NT2/D1 (cell line): ENCODE measurements around the gene GNAQ.

Experiments used
- DNase-seq: peaks from one replicate; pipeline ENCODE4 v3.0.0-alpha.2; 2011; ENCODE audit warnings: low read depth, low spot score
- H3K27me3 ChIP-seq: 2 replicates; pipeline ENCODE4 v1.6.0; 2011; ENCODE audit warnings: mild to moderate bottlenecking; ENCODE audit not compliant: insufficient read length, insufficient read depth
- H3K36me3 ChIP-seq: 2 replicates; pipeline ENCODE4 v1.6.1; 2011; ENCODE audit warnings: mild to moderate bottlenecking, low read length, mixed read lengths; ENCODE audit not compliant: insufficient read depth, insufficient read length
- H3K4me1 ChIP-seq: 2 replicates; pipeline ENCODE4 v1.5.1; 2011; ENCODE audit not compliant: insufficient read depth, insufficient read length
- H3K4me3 ChIP-seq: 2 replicates; pipeline ENCODE4 v1.5.1; 2011; ENCODE audit warnings: low read depth; ENCODE audit not compliant: insufficient read length
- H3K9ac ChIP-seq: 2 replicates; pipeline ENCODE4 v1.6.0; 2011; ENCODE audit warnings: low read depth; ENCODE audit not compliant: insufficient read length
- H3K9me3 ChIP-seq: 2 replicates; pipeline ENCODE4 v1.5.1; 2011; ENCODE audit warnings: mild to moderate bottlenecking, low read length; ENCODE audit not compliant: insufficient read depth
- SUZ12 ChIP-seq: IDR thresholded peaks from 2 replicates; pipeline ENCODE4 v1.6.1; 2011; ENCODE audit not compliant: insufficient read length, insufficient read depth; ENCODE audit errors: extremely low read depth
- YY1 ChIP-seq: IDR thresholded peaks from 2 replicates; pipeline ENCODE4 v1.6.1; 2011; ENCODE audit not compliant: insufficient read length, insufficient read depth
- ZNF274 ChIP-seq: IDR thresholded peaks from 2 replicates; pipeline ENCODE4 v1.6.1; 2011; ENCODE audit warnings: mild to moderate bottlenecking, low read depth, low read length

Gene GNAQ

GRCh38 chr9:77751341-77752091 lies 280.1 kb downstream of the GNAQ start:
- TF ChIP-seq YY1 (no peak), ZNF274 (no peak), SUZ12 (no peak)
- Histone ChIP-seq H3K36me3 (no peaks in the 10 kb centered on the region), H3K27me3 (no peaks in the 10 kb centered on the region), H3K4me3 (no peak overlapping the region), H3K9me3 (peaks cover 8% of the 10 kb centered on the region; the same call in 1 of the 2 replicates), H3K9ac (no peak overlapping the region), H3K4me1 (no peaks in the 10 kb centered on the region)
- peak; percentile 57 for DNase-seq

GRCh38 chr9:77750981-77751340 lies 280.6 kb downstream of the GNAQ start:
- no peaks in the 10 kb centered on the region for H3K4me1 ChIP-seq
- DNase-seq = no peak

GRCh38 chr9:77750284-77750683 lies 281.3 kb downstream of the GNAQ start:
- Histone ChIP-seq H3K27me3 (no peaks in the 10 kb centered on the region), H3K9ac (no peak overlapping the region), H3K4me1 (no peaks in the 10 kb centered on the region), H3K36me3 (no peaks in the 10 kb centered on the region), H3K9me3 (no peaks in the 10 kb centered on the region), H3K4me3 (no peak overlapping the region)
- TF ChIP-seq ZNF274 = no peak
- TF ChIP-seq YY1 = no peak
- no peak for TF ChIP-seq SUZ12
- DNase-seq = no peak

More at GRCh38 chr9:77750981-77751340, 280.6 kb downstream of the GNAQ start:
- Histone ChIP-seq H3K9me3 (0 out of 2 replicates have a peak, but pooled peaks cover 2% of the 10 kb centered on the region), H3K9ac (no peak overlapping the region), H3K4me3 (no peak overlapping the region), H3K36me3 (no peaks in the 10 kb centered on the region), H3K27me3 (no peaks in the 10 kb centered on the region)
- TF ChIP-seq ZNF274 (no peak), YY1 (no peak)

- no peak overlapping the region for H3K9ac ChIP-seq
- TF ChIP-seq YY1 = no peak
- no peak for TF ChIP-seq ZNF274
- TF ChIP-seq SUZ12 = no peak
- no peaks in the 10 kb centered on the region for H3K27me3 ChIP-seq
- H3K4me1 ChIP-seq = no peaks in the 10 kb centered on the region
- H3K9me3 ChIP-seq = no peaks in the 10 kb centered on the region
- no peak for DNase-seq
- H3K4me3 ChIP-seq = no peak overlapping the region
- no peaks in the 10 kb centered on the region for H3K36me3 ChIP-seq
Observed at GRCh38 chr9:77748214-77748772, 283.3 kb downstream of the GNAQ start.

GRCh38 chr9:77747163-77747562 lies 284.4 kb downstream of the GNAQ start:
- H3K4me3 ChIP-seq = no peak overlapping the region
- TF ChIP-seq SUZ12 (no peak), ZNF274 (no peak), YY1 (no peak)
- H3K4me1 ChIP-seq = no peaks in the 10 kb centered on the region
- no peaks in the 10 kb centered on the region for H3K9me3 ChIP-seq
- no peaks in the 10 kb centered on the region for H3K27me3 ChIP-seq
- no peaks in the 10 kb centered on the region for H3K36me3 ChIP-seq
- DNase-seq = no peak
- no peak overlapping the region for H3K9ac ChIP-seq

GRCh38 chr9:77744841-77745430 lies 286.7 kb downstream of the GNAQ start:
- H3K27me3 ChIP-seq = no peaks in the 10 kb centered on the region

GRCh38 chr9:77743386-77743785 lies 288.2 kb downstream of the GNAQ start:
- TF ChIP-seq ZNF274 = no peak
- no peak for TF ChIP-seq SUZ12
- no peak for TF ChIP-seq YY1
- Histone ChIP-seq H3K4me3 (no peak overlapping the region), H3K27me3 (no peaks in the 10 kb centered on the region), H3K9ac (no peak overlapping the region), H3K9me3 (no peaks in the 10 kb centered on the region), H3K4me1 (no peaks in the 10 kb centered on the region), H3K36me3 (no peaks in the 10 kb centered on the region)
- DNase-seq = no peak

More at GRCh38 chr9:77744841-77745430, 286.7 kb downstream of the GNAQ start:
- DNase-seq = no peak
- Histone ChIP-seq H3K9me3 (no peaks in the 10 kb centered on the region), H3K9ac (no peak overlapping the region), H3K36me3 (no peaks in the 10 kb centered on the region), H3K4me1 (no peaks in the 10 kb centered on the region), H3K4me3 (no peak overlapping the region)
- no peak for TF ChIP-seq ZNF274
- no peak for TF ChIP-seq YY1
- no peak for TF ChIP-seq SUZ12

GRCh38 chr9:77738932-77739331 lies 292.7 kb downstream of the GNAQ start:
- TF ChIP-seq YY1 (no peak), ZNF274 (no peak), SUZ12 (no peak)
- Histone ChIP-seq H3K4me3 (no peak overlapping the region), H3K36me3 (no peaks in the 10 kb centered on the region), H3K27me3 (no peaks in the 10 kb centered on the region), H3K9me3 (no peaks in the 10 kb centered on the region), H3K4me1 (no peaks in the 10 kb centered on the region), H3K9ac (no peak overlapping the region)
- no peak for DNase-seq
